HEK293T (cell line): ENCODE results near the gene SLC1A4.

Experiments used
- ARNT ChIP-seq: fragments of 450-650 bp; IDR thresholded peaks from 2 replicates; pipeline ENCODE4 v1.6.1; 2017; ENCODE audit warnings: mild to moderate bottlenecking
- BHLHE40 ChIP-seq: fragments of 450-650 bp; IDR thresholded peaks from 2 replicates; pipeline ENCODE4 v1.6.1; 2016; ENCODE audit warnings: mild to moderate bottlenecking, moderate library complexity, borderline replicate concordance
- ELF4 ChIP-seq: fragments of 450-650 bp; IDR thresholded peaks from 2 replicates; pipeline ENCODE4 v1.6.1; 2017; ENCODE audit warnings: antibody characterized with exemption
- FOXA1 ChIP-seq: fragments of 450-650 bp; IDR thresholded peaks from 2 replicates; pipeline ENCODE4 v1.6.1; 2016; ENCODE audit warnings: mild to moderate bottlenecking
- FOXK2 ChIP-seq: fragments of 450-650 bp; IDR thresholded peaks from 2 replicates; pipeline ENCODE4 v1.6.1; 2016; ENCODE audit warnings: mild to moderate bottlenecking
- FOXM1 ChIP-seq: fragments of 450-650 bp; IDR thresholded peaks from 2 replicates; pipeline ENCODE4 v1.6.1; 2017; ENCODE audit warnings: mild to moderate bottlenecking, borderline replicate concordance
- HDGF ChIP-seq: fragments of 450-650 bp; IDR thresholded peaks from 2 replicates; pipeline ENCODE4 v1.6.1; 2017; ENCODE audit warnings: antibody characterized with exemption, borderline replicate concordance
- LEF1 ChIP-seq: fragments of 450-650 bp; IDR thresholded peaks from 2 replicates; pipeline ENCODE4 v1.6.1; 2017; ENCODE audit warnings: mild to moderate bottlenecking, borderline replicate concordance
- NFRKB ChIP-seq: fragments of 450-650 bp; IDR thresholded peaks from 2 replicates; pipeline ENCODE4 v1.6.1; 2016; ENCODE audit warnings: mild to moderate bottlenecking, moderate library complexity
- SP1 ChIP-seq: fragments of 450-650 bp; IDR thresholded peaks from 2 replicates; pipeline ENCODE4 v1.6.1; 2017
- TARDBP ChIP-seq: fragments of 450-650 bp; IDR thresholded peaks from 2 replicates; pipeline ENCODE4 v1.6.1; 2016
- TF ChIP-seq, protein P1 (sequence below): fragments of 450-650 bp; IDR thresholded peaks from 2 replicates; pipeline ENCODE4 v1.6.1; 2016

DNA sequence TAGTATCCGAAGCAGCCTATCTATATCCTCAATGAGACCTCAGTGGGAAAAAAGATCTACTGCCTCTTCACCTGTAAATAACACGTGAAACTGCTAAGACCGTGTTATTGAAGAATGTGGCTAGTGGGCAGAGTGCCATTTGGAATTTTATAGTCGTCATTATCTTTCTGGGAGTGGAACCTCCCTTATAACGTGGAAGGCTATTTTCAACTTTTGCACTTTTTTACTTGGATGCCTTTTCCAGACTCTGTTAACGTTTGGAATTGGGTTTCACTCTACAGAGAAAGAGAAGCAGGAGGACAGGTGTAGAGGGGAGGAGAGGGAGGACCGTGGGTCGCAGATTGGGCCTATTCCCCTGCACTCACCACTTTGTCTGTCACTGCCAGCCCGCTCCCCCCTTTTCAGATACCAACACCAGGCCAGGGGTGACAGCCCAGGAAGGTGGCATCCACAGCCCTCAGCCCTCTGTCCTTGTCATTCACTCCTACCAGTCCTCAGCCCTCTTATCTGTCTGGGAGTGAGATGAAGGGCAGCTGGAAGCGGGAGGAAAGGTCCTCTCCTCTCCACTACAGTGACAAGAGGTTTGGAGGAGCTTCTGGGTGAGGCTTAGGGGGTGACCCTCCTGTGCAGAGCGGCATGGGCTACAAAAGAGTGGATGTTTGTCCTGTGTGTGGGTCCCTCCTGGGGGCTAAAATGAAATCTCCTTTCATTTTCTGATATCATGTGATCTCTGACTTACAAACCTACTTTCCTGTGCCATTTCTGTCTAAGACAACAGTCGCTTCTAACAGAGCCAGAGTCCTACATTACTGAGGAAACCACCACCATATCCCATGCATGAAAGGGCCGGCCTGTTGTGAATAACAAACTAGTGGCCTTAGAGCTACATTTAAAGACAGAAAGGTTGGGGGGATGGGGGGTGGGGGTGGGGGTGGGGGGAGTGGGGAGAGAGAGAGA is 43.1 kb downstream of the SLC1A4 start:
- TF ChIP-seq ARNT (no peak), FOXK2 (no peak), ELF4 (no peak), BHLHE40 (no peak), SP1 (no peak), TARDBP (no peak), LEF1 (no peak), HDGF (no peak), FOXM1 (no peak), FOXA1 (no peak), NFRKB (no peak)
- TF ChIP-seq, protein P1, sequence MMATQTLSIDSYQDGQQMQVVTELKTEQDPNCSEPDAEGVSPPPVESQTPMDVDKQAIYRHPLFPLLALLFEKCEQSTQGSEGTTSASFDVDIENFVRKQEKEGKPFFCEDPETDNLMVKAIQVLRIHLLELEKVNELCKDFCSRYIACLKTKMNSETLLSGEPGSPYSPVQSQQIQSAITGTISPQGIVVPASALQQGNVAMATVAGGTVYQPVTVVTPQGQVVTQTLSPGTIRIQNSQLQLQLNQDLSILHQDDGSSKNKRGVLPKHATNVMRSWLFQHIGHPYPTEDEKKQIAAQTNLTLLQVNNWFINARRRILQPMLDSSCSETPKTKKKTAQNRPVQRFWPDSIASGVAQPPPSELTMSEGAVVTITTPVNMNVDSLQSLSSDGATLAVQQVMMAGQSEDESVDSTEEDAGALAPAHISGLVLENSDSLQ: no peak
